HEK293 (cell line): Measurements from ENCODE around the gene ALDH16A1.

Source experiments
- CTCF ChIA-PET: fragments of 350-600 bp; formaldehyde crosslinking; extraction: SDS; loops from one replicate; lab custom pipeline; 2021; ENCODE audit warnings: antibody characterized with exemption; lab: Yijun Ruan, JAX
- POLR2A ChIA-PET: fragments of 300-600 bp; formaldehyde crosslinking; extraction: SDS; loops from one replicate; lab custom pipeline; 2020; ENCODE audit warnings: antibody characterized with exemption, inconsistent platforms; lab: Yijun Ruan, JAX
- H3K27ac ChIP-seq: fragments of 200-500 bp; sonication (Bioruptor generic); 2 replicates; pipeline ENCODE4 v1.5.1; 2014; ENCODE audit warnings: low read depth, low read length, control low read depth, inconsistent platforms; ENCODE audit errors: extremely low read depth
- H3K36me3 ChIP-seq, 2 experiments: fragments of 200-500 bp in 1 of 2; sonication (Bioruptor generic) in 1 of 2; 1 replicate in 1 of 2; 2 replicates in 1 of 2; pipeline ENCODE4 v1.5.1; 2014 to 2017; ENCODE audit warnings: inconsistent platforms in 2 of 2, low read length in 2 of 2; ENCODE audit not compliant: control insufficient read depth in 2 of 2, insufficient read depth in 1 of 2
- H3K4me1 ChIP-seq: fragments of 200-500 bp; sonication (Bioruptor generic); 2 replicates; pipeline ENCODE4 v1.5.1; 2014; ENCODE audit warnings: mild to moderate bottlenecking, low read length, inconsistent platforms; ENCODE audit not compliant: control insufficient read depth, insufficient read depth
- H3K4me3 ChIP-seq: 2 replicates; pipeline ENCODE4 v1.5.1; 2011; ENCODE audit warnings: low read depth, mild to moderate bottlenecking, control low read depth, low read length, moderate library complexity
- H3K9me3 ChIP-seq: fragments of 200-500 bp; sonication (Bioruptor generic); 2 replicates; pipeline ENCODE4 v1.5.1; 2014; ENCODE audit warnings: low read depth, low read length, inconsistent platforms; ENCODE audit not compliant: control insufficient read depth, insufficient read depth
- BCL11B ChIP-seq: fragments of 450-650 bp; formaldehyde crosslinking; IDR thresholded peaks from 2 replicates; pipeline ENCODE4 v1.5.1; 2016; ENCODE audit warnings: low read depth, missing biosample characterization, missing genetic modification characterization
- FEZF1 ChIP-seq: fragments of 450-650 bp; formaldehyde crosslinking; IDR thresholded peaks from 2 replicates; pipeline ENCODE4 v1.5.1; 2016; ENCODE audit warnings: missing biosample characterization, missing genetic modification characterization
- OVOL3 ChIP-seq: fragments of 450-650 bp; formaldehyde crosslinking; IDR thresholded peaks from 2 replicates; pipeline ENCODE4 v1.5.1; 2016; ENCODE audit warnings: missing biosample characterization, missing genetic modification characterization
- SP2 ChIP-seq: fragments of 450-650 bp; formaldehyde crosslinking; IDR thresholded peaks from 2 replicates; pipeline ENCODE4 v1.5.1; 2016; ENCODE audit warnings: missing biosample characterization, missing genetic modification characterization
- TCF7L2 ChIP-seq: IDR thresholded peaks from 2 replicates; pipeline ENCODE4 v1.6.1; 2011; ENCODE audit warnings: low read depth, mild to moderate bottlenecking, inconsistent platforms, low read length, moderate library complexity, borderline replicate concordance
- ZBTB20 ChIP-seq: fragments of 450-650 bp; formaldehyde crosslinking; IDR thresholded peaks from 2 replicates; pipeline ENCODE4 v1.5.1; 2016; ENCODE audit warnings: missing biosample characterization, missing genetic modification characterization
- ZBTB7A ChIP-seq: fragments of 450-650 bp; formaldehyde crosslinking; IDR thresholded peaks from 2 replicates; pipeline ENCODE4 v1.5.1; 2016; ENCODE audit warnings: low read depth, missing biosample characterization, missing genetic modification characterization
- ZNF112 ChIP-seq: fragments of 450-650 bp; formaldehyde crosslinking; IDR thresholded peaks from 2 replicates; pipeline ENCODE4 v1.5.0; 2017; ENCODE audit warnings: missing biosample characterization, missing genetic modification characterization
- ZNF19 ChIP-seq: fragments of 450-650 bp; formaldehyde crosslinking; IDR thresholded peaks from 2 replicates; pipeline ENCODE4; 2016; ENCODE audit warnings: missing biosample characterization, missing genetic modification characterization, low read depth
- ZNF311 ChIP-seq: fragments of 450-650 bp; formaldehyde crosslinking; IDR thresholded peaks from 2 replicates; pipeline ENCODE4 v1.5.1; 2017; ENCODE audit warnings: missing biosample characterization, missing genetic modification characterization, borderline replicate concordance
- ZNF473 ChIP-seq: fragments of 450-650 bp; formaldehyde crosslinking; IDR thresholded peaks from 2 replicates; pipeline ENCODE4 v1.5.1; 2017; ENCODE audit warnings: missing biosample characterization, missing genetic modification characterization
- ZNF501 ChIP-seq: fragments of 450-650 bp; formaldehyde crosslinking; IDR thresholded peaks from 2 replicates; pipeline ENCODE4 v1.5.1; 2016; ENCODE audit warnings: missing biosample characterization, missing genetic modification characterization
- ZNF518A ChIP-seq: fragments of 450-650 bp; formaldehyde crosslinking; conservative IDR thresholded peaks from 2 replicates; pipeline ENCODE4 v1.5.1; 2016; ENCODE audit warnings: low read depth, missing biosample characterization, missing genetic modification characterization
- ZNF561 ChIP-seq: fragments of 450-650 bp; IDR thresholded peaks from 2 replicates; pipeline ENCODE4 v1.5.1; 2018; ENCODE audit warnings: missing biosample characterization, missing genetic modification characterization, borderline replicate concordance
- ZNF645 ChIP-seq: fragments of 450-650 bp; formaldehyde crosslinking; IDR thresholded peaks from 2 replicates; pipeline ENCODE4; 2016; ENCODE audit warnings: missing biosample characterization, missing genetic modification characterization
- ZNF76 ChIP-seq: fragments of 450-650 bp; formaldehyde crosslinking; IDR thresholded peaks from 2 replicates; pipeline ENCODE4; 2016; ENCODE audit warnings: low read depth, missing biosample characterization, missing genetic modification characterization, borderline replicate concordance
- ZSCAN18 ChIP-seq: fragments of 450-650 bp; formaldehyde crosslinking; IDR thresholded peaks from 2 replicates; pipeline ENCODE4 v1.5.1; 2016; ENCODE audit warnings: missing biosample characterization, missing genetic modification characterization
- ZXDB ChIP-seq: fragments of 450-650 bp; formaldehyde crosslinking; IDR thresholded peaks from 2 replicates; pipeline ENCODE4 v1.5.1; 2016; ENCODE audit warnings: missing biosample characterization, missing genetic modification characterization
- TF ChIP-seq, protein P1 (sequence below): fragments of 450-650 bp; formaldehyde crosslinking; IDR thresholded peaks from 2 replicates; pipeline ENCODE4 v1.5.1; 2016; ENCODE audit warnings: missing biosample characterization, missing genetic modification characterization, borderline replicate concordance

ALDH16A1 gene

DNA sequence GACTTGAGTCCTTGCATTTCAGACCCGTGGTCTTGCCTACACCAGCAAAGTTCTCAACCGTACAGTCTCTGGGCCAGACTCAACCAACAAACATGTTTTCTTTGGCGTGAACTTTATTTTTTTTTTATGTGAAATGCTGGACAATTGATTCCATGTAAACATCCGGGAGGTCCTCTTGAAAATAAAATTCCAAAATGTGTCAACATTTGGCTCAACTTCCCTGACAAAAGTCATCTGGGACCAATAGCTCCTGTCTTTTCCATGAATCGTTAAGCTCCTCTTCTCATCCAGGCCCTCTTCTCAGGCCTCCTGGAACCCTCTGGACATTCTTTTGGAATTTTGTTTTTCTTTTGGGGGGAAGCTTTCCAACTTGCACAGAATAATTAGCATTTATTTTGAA lies 2.7 kb downstream of the ALDH16A1 start:
- no peak for TF ChIP-seq ZNF518A (tag by site-specific recombination)
- no peak for TF ChIP-seq ZNF645 (tag by site-specific recombination)
- TF ChIP-seq ZNF561 (tag by site-specific recombination): no peak
- no peak for TF ChIP-seq ZNF112
- TF ChIP-seq ZNF311 (tag by site-specific recombination): no peak
- TF ChIP-seq ZNF473: no peak
- TF ChIP-seq TCF7L2: no peak
- TF ChIP-seq ZNF76 (tag by site-specific recombination): no peak
- no peak for TF ChIP-seq ZNF501 (tag by site-specific recombination)
- no peak for TF ChIP-seq ZSCAN18
- no peak for TF ChIP-seq SP2 (tag by site-specific recombination)
- no peak for TF ChIP-seq BCL11B (tag by site-specific recombination)
- no peak for TF ChIP-seq FEZF1 (tag by site-specific recombination)
- no peak for TF ChIP-seq ZXDB (tag by site-specific recombination)
- no peak for TF ChIP-seq ZBTB20 (tag by site-specific recombination)
- TF ChIP-seq ZBTB7A (tag by site-specific recombination): no peak
- no peak for TF ChIP-seq OVOL3 (tag by site-specific recombination)
- TF ChIP-seq, protein P1, sequence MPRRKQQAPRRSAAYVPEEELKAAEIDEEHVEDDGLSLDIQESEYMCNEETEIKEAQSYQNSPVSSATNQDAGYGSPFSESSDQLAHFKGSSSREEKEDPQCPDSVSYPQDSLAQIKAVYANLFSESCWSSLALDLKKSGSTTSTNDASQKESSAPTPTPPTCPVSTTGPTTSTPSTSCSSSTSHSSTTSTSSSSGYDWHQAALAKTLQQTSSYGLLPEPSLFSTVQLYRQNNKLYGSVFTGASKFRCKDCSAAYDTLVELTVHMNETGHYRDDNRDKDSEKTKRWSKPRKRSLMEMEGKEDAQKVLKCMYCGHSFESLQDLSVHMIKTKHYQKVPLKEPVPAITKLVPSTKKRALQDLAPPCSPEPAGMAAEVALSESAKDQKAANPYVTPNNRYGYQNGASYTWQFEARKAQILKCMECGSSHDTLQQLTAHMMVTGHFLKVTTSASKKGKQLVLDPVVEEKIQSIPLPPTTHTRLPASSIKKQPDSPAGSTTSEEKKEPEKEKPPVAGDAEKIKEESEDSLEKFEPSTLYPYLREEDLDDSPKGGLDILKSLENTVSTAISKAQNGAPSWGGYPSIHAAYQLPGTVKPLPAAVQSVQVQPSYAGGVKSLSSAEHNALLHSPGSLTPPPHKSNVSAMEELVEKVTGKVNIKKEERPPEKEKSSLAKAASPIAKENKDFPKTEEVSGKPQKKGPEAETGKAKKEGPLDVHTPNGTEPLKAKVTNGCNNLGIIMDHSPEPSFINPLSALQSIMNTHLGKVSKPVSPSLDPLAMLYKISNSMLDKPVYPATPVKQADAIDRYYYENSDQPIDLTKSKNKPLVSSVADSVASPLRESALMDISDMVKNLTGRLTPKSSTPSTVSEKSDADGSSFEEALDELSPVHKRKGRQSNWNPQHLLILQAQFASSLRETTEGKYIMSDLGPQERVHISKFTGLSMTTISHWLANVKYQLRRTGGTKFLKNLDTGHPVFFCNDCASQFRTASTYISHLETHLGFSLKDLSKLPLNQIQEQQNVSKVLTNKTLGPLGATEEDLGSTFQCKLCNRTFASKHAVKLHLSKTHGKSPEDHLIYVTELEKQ (tag by site-specific recombination): no peak
- TF ChIP-seq ZNF19 (tag by site-specific recombination): no peak
- Histone ChIP-seq H3K9me3 (no peaks in the 10 kb centered on the region), H3K4me1 (0 out of 2 replicates have a peak, but pooled peaks cover 6% of the 10 kb centered on the region), H3K36me3 (peaks cover 12 to 19% of the 10 kb centered on the region in 2 experiments), H3K27ac (no peak overlapping the region), H3K4me3 (no peak overlapping the region)
- ChIA-PET POLR2A (interaction anchor here (1.3 kb wide), 1 partner anchor 40 kb away, joined by 4 read pairs; no protein-coding TSS in a partner anchor), CTCF (interaction anchor here (0.6 to 4.3 kb wide), 6 partner anchors 10 to 74 kb away, joined by 3 to 24 read pairs (median 4); partner anchors contain the start of gene FLT3LG)
